Measurements from ENCODE around the gene SLC16A4.
"Not testable (repeated sequence)": the region's sequence is repeated elsewhere in the genome, so short reads cannot be mapped to it uniquely, and the experiment has no call there.

SLC16A4 gene

DNA sequence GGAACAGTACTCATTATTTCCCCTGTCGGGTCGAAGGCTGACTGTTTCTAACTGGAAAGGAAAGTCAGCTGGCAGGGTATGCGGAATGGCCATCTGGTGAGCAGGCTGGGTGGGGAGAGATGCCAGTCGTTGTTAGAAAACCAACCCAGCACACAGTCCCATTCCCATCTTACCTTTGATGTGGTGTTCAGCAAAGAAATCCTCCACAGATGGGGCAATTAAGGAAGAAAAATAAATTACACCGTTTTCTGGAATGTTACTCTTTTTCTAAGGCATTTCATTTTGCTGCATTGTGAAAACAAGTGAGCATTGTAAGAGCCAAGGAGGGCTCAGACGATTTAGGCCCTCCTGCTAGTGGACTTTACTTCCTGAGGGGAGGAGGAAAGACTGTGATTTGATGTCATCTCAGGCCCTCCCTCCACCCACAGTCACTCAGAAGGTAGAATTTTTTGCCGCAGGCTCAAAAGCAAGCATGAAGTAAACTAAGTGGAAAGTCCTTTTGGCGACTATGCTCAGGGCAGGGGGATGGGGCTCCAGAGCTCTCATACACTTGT lies at the start of gene SLC16A4:
SLC16A4 (minus strand) TSS at position 335 of the 554 bp plus-strand sequence. CDS start 1,703 bp downstream, outside the sequence.
- H3K4me1 Mint-ChIP-seq = no peaks in the 10 kb centered on the region
- no peaks in the 10 kb centered on the region for H3K27me3 Mint-ChIP-seq
- H3K9me3 Mint-ChIP-seq = no peaks in the 10 kb centered on the region
- H3K4me3 Mint-ChIP-seq = no peak within 1 kb of the TSS
- peaks cover 11% of the 10 kb centered on the region for H3K36me3 Mint-ChIP-seq
- no peak within 1 kb of the TSS for H3K27ac Mint-ChIP-seq

DNA sequence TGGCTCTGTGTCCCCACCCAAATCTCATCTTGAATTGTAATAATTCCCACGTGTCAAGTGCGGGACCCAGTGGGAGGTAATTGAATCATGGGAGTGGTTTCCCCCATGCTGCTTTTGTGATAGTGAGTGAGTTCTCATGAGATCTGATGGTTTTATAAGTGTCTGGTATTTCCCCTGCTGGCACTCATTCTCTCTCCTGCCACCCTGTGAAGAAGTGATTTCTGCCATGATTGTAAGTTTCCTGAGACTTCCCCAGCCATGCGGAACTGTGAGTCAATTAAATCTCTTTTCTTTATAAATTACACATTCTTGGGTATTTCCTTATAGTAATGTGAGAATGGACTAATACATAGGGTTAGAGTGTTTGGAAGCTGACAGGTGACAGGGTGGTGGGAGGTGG lies 49.0 kb upstream of the SLC16A4 start:
- H3K9me3 Mint-ChIP-seq, H3K27me3 Mint-ChIP-seq, H3K27ac Mint-ChIP-seq, H3K4me1 Mint-ChIP-seq, H3K36me3 Mint-ChIP-seq, H3K4me3 Mint-ChIP-seq: not testable (repeated sequence)

DNA sequence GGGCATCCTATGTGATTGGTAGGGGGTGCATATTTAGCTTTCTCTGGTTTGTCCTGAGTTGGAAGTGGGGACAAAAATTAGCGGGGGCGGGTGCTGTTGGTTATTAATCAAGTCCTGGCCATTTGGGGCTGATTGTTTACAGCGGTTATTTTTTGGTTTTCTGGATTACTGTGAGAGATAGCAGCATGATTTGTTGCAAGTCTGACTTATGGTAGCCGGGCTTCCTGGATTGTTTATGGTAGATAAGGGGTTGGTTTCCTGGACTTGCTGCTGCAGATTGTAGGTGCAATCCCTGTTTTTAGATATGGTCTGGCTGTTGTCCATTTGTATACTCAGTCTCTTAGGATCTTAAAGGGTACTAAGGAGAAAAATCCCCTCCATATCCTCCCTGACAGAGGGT lies 48.1 kb upstream of the SLC16A4 start:
- no peak overlapping the region for H3K4me3 Mint-ChIP-seq
- no peaks in the 10 kb centered on the region for H3K27me3 Mint-ChIP-seq
- no peaks in the 10 kb centered on the region for H3K4me1 Mint-ChIP-seq
- H3K27ac Mint-ChIP-seq = no peak overlapping the region
- H3K36me3 Mint-ChIP-seq = no peaks in the 10 kb centered on the region
- no peaks in the 10 kb centered on the region for H3K9me3 Mint-ChIP-seq

DNA sequence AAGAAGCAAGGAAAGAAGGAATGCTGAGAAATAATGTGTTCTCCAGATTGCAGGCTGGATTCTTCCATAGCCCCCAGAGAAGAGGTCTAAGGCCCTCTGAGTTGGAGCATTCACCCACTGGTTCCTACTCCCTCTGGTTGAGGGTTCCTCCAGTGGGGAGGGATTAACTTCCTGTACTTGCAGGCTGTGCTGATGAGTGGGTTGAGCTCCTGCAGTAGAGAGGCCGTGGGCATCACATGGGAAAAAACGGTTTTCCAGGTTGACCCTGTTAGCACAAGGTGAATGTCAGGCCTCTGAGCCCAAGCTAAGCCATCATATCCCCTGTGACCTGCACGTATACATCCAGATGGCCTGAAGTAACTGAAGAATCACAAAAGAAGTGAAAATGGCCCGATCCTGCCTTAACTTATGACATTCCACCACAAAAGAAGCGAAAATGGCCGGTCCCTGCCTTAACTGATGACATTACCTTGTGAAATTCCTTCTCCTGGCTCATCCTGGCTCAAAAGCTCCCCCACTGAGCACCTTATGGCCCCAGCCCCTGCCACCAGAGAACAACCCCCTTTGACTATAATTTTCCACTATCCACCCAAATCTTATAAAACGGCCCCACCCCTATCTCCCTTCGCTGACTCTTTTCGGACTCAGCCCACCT lies 46.9 kb upstream of the SLC16A4 start:
- H3K4me1 Mint-ChIP-seq, H3K9me3 Mint-ChIP-seq, H3K36me3 Mint-ChIP-seq, H3K27me3 Mint-ChIP-seq, H3K4me3 Mint-ChIP-seq, H3K27ac Mint-ChIP-seq: not testable (repeated sequence)

DNA sequence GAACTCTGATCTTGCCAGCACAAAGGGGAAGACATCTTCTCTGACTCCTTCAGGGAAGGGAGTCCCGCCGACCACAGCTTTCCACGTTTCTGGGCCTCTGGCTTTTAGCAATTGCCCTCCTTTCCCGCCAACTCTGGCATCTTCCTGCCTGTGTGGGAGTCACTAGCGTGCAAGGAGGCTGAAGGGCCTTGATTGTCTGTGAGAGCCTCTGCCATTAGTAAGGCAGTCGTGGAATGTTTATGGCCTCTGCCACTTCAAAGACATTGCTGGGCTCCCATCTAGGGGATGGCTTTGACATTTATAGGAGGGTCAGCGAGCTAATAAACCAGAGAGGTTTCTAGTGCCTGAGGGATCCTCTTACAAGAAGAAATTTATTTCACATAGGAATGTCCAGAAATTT lies 45.8 kb upstream of the SLC16A4 start:
- Mint-ChIP-seq H3K4me3 (no peak overlapping the region), H3K27me3 (no peaks in the 10 kb centered on the region), H3K9me3 (no peaks in the 10 kb centered on the region), H3K36me3 (no peaks in the 10 kb centered on the region), H3K27ac (no peak overlapping the region), H3K4me1 (no peaks in the 10 kb centered on the region)

DNA sequence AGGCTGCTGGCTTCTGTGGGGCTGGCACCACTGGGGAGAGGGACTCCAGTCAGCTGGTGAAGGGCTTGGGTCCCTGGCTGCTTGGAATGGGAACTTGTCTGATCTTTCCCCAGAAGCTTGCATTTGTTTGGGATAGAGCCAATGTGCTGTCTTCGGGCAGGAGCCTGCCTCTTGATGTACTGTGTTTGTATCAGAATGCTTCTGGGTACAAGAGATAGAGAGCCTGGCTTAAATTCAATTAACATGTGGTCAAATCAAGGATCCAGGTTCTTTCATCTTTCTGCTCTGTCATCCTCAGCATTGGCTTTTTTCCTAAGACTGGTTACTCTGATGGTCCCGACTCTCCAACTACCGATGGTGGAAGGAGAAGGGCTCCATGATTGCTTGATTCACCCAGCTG lies 44.1 kb upstream of the SLC16A4 start:
- Mint-ChIP-seq H3K9me3 (no peaks in the 10 kb centered on the region), H3K27ac (no peak overlapping the region), H3K4me1 (no peaks in the 10 kb centered on the region), H3K4me3 (no peak overlapping the region), H3K36me3 (no peaks in the 10 kb centered on the region), H3K27me3 (no peaks in the 10 kb centered on the region)

DNA sequence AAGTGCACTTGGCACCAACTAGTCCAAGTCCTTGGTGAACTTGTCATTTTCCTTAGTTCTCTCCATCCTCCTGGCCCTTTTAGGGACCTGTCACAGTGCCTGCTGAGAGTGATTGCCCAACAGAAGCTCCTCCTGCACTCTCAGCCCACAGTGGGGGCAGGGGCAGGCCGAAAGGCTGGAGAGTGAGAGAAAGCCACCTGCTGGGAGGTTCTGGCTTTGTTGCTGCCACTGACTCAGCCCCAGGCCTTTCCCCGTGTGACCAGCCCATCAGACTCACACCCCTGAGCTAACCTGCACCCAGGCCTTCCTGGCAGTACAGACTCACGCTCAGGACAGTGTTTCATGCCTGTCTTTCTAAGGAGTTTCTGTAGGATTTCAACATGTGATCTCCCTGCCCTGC lies 43.0 kb upstream of the SLC16A4 start:
- no peak overlapping the region for H3K4me3 Mint-ChIP-seq
- H3K36me3 Mint-ChIP-seq = no peaks in the 10 kb centered on the region
- H3K27ac Mint-ChIP-seq = no peak overlapping the region
- H3K9me3 Mint-ChIP-seq = no peaks in the 10 kb centered on the region
- no peaks in the 10 kb centered on the region for H3K4me1 Mint-ChIP-seq
- no peaks in the 10 kb centered on the region for H3K27me3 Mint-ChIP-seq

DNA sequence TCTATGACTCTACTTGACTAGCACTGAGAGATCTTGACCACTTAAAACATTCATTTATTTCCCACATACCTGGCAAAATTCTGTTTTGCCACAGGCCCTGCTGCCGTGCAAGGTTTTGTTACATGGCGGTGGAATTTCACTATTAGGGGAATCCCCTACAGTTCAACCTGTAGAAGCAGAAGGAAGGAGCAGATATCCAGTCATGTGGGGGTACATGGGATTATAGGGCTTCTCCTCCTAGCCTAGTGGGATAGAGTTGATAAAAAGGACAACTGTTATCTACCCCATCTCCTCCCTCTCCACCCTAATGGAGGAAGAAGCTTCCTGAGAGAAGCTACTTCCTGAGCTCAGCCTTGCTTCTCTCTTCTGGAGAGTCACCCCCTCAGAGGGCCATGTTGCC lies 42.4 kb upstream of the SLC16A4 start:
- no peaks in the 10 kb centered on the region for H3K36me3 Mint-ChIP-seq
- H3K27me3 Mint-ChIP-seq = no peaks in the 10 kb centered on the region
- no peak overlapping the region for H3K4me3 Mint-ChIP-seq
- no peak overlapping the region for H3K27ac Mint-ChIP-seq
- no peaks in the 10 kb centered on the region for H3K4me1 Mint-ChIP-seq
- H3K9me3 Mint-ChIP-seq = no peaks in the 10 kb centered on the region

DNA sequence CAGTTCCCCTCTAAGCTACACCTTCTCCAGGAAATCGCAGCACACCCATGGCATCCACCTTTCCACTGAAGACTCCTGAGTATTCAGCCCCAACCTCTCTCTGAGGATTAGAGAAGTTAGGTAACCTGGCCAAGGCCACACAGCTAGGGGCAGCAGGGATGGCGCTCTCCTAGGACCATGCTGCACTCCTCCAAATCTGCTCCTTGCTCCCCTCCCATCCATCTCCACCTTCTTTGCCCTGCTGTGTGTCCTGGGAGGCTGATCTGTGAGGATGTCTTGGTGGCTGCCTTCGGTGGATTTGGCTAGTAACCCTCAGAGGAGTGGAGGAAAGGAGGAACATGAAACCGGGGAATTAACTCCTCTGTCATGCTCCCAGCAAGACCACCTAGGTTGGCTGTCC lies 40.1 kb upstream of the SLC16A4 start:
- Mint-ChIP-seq H3K4me1 (no peaks in the 10 kb centered on the region), H3K27ac (no peak overlapping the region), H3K9me3 (no peaks in the 10 kb centered on the region), H3K27me3 (no peaks in the 10 kb centered on the region), H3K4me3 (no peak overlapping the region), H3K36me3 (no peaks in the 10 kb centered on the region)

DNA sequence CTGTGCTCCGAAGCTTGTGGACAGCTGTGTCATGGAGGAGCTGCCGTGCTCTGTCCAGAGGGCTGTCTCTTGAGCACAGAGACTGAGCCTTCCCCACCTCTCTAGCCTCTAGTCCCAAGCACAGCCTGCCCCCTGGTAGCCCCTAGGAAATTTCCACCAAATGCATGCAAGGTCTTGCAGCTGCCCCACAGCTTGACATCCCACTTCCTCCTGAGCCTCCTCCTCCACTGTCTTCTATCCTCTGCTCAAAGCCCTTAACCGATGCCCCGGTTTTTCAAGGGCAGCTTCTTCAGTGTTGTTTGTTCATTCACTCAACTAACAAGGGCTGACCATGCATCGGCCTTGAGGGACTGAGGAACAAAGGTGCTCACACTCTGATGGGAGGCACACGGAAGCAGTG lies 39.5 kb upstream of the SLC16A4 start:
- no peaks in the 10 kb centered on the region for H3K4me1 Mint-ChIP-seq
- no peaks in the 10 kb centered on the region for H3K27me3 Mint-ChIP-seq
- H3K27ac Mint-ChIP-seq = no peak overlapping the region
- no peaks in the 10 kb centered on the region for H3K36me3 Mint-ChIP-seq
- no peaks in the 10 kb centered on the region for H3K9me3 Mint-ChIP-seq
- no peak overlapping the region for H3K4me3 Mint-ChIP-seq

DNA sequence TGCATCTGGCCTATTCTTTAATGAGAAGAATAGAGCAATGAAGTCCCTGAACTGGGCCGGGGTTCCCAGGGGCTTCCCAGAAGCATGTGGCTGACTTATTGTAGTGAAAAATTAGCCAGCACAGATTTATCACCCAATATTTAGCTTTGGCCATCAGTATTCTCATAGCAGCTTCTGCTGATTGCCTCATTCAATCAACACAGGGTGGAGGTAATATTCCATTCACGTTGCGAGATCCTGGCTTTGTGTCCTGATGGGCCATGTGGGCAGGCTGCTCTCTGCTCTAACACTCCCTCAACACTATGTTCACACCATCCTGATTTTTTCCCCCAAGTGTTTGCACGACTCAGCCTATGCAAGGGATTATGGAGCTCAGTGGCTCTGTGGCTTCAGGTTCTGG lies 38.1 kb upstream of the SLC16A4 start:
- Mint-ChIP-seq H3K27me3 (no peaks in the 10 kb centered on the region), H3K36me3 (no peaks in the 10 kb centered on the region), H3K9me3 (no peaks in the 10 kb centered on the region), H3K4me1 (no peaks in the 10 kb centered on the region), H3K4me3 (no peak overlapping the region), H3K27ac (no peak overlapping the region)

DNA sequence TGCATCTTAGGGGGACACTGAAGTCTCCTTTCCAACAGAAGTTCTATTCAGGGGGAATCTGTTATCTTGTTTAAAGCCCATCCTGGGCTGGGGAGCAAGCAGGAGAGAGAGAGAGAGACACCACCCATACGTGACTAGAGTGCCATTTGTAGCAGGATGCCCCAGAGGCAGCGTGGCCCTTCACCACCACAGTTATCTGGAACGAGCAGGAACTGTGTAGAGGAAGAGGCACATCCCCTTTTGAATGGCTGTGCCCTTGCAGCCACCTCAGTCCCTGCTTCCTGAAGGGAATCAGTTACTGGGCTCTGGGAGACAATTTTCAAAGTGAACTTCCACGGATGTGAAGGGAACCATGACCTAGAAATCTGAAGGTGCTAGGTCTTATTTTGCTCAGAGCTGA lies 36.0 kb upstream of the SLC16A4 start:
- no peaks in the 10 kb centered on the region for H3K27me3 Mint-ChIP-seq
- H3K27ac Mint-ChIP-seq = no peak overlapping the region
- no peak overlapping the region for H3K4me3 Mint-ChIP-seq
- H3K9me3 Mint-ChIP-seq = no peaks in the 10 kb centered on the region
- no peaks in the 10 kb centered on the region for H3K4me1 Mint-ChIP-seq
- H3K36me3 Mint-ChIP-seq = no peaks in the 10 kb centered on the region

DNA sequence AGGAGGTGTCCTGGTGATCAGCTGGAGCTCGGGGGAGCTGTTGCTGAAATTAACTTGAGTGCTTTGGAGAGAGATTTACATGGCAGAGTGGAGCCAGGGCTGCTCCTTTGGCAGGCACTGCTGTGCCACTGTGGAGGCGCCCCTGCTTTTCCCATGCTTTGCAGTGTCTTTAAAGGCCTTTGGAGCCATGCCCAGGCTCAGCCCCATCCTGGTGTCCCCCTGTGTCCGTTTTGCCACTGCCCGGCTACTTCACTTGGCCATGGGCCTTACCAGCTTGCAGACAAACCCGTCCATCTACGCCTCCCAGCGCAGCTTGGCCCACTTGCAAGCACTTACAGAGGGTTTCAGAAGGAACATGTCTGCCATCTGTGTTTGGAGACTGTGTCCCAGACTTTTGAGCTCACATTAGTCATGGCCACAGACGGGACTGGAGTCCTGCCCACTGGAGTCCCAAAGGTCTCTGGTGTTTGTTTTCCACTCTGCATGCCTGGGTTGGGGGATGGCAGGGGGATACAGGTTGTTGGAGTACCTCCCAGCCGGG lies 34.9 kb upstream of the SLC16A4 start:
- Mint-ChIP-seq H3K27me3 (no peaks in the 10 kb centered on the region), H3K9me3 (no peaks in the 10 kb centered on the region), H3K36me3 (no peaks in the 10 kb centered on the region), H3K27ac (no peak overlapping the region), H3K4me3 (no peak overlapping the region), H3K4me1 (no peaks in the 10 kb centered on the region)

DNA sequence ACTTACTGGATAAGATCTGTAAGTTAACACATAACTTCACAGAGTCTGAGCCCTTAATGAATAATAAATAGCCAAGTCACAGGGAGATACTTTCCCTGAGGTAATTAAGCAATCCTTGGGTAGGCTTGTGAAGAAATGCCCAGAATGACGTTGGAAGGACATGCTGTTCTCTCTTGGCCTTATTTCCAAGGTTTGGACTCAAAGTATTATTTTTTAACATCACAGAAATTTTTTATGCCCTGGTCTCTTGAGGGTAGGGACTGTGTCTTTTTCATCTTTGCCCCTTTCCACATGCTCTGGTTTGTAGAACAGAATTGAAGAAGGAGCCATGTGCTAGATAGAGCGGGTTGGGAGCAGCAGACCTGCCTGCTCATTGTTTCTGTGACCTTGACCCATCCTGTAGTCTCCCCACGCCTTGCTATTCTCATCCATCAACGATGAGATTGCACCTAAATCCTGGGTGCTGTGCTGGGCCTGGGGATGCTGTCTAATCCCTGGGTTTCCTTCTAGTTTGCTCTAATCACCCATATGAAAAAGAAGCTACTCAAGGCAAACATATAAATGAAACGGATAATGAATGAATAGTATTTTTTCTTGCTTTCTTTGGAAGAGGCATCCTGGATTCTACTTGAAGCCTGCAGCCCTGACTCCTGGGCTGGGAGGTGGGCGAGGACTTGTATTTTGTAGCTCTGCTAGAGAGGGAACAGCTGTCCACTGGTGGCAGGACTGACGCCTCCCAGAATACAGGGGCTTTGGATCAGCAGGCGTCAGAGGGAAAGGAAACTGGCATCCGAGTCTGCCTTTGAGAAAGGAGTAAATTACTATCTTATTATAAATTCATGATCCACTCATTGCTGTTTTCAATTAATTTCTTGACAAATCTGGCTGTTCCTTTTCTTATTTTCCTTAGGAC lies 34.1 kb upstream of the SLC16A4 start:
- no peaks in the 10 kb centered on the region for H3K36me3 Mint-ChIP-seq
- H3K27ac Mint-ChIP-seq = no peak overlapping the region
- H3K9me3 Mint-ChIP-seq = no peaks in the 10 kb centered on the region
- no peaks in the 10 kb centered on the region for H3K4me1 Mint-ChIP-seq
- H3K27me3 Mint-ChIP-seq = no peaks in the 10 kb centered on the region
- H3K4me3 Mint-ChIP-seq = no peak overlapping the region

DNA sequence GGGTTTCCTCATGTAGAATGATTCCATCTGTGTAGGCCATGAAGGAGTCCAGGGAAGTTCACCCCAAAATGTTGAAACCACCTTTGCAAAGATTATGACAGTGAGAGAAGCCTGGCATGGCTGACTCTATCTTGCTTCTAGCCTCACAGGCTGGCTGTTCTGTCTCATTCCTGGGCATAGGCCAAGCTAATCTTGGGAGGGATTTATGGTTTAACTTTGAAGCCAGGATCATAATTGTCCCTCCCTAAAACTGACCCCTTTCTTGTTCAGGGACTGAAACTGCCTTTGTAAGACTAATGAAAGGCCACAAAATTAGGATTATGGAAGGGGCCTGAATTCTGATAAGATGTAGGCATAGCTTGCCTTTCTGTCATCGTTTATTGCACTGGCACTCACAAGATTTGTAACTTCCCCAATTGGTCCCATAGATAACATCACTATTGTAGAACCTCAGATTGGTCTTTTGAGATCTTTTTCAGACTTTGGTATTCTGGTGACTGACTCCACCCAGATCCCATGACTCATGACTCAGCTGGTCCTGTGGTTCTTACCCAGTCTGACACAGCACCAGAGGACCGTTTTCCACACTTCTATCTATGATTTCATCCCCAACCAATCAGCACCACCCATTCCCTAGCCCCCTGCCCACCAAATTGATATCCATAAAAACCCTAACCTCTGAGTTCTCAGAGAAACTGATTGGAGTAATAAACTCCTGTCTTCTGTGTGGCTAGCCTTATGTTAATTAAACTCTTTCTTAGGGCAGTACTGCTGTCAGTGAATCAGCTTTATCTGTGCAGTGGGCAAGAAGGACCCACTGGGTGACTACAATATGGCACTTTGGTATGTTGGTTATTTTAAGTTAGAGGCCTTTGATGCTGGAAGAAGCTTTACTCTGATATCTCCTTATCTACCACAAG lies 30.3 kb upstream of the SLC16A4 start:
- H3K36me3 Mint-ChIP-seq = no peaks in the 10 kb centered on the region
- no peak overlapping the region for H3K4me3 Mint-ChIP-seq
- H3K4me1 Mint-ChIP-seq = no peaks in the 10 kb centered on the region
- no peaks in the 10 kb centered on the region for H3K9me3 Mint-ChIP-seq
- H3K27me3 Mint-ChIP-seq = no peaks in the 10 kb centered on the region
- H3K27ac Mint-ChIP-seq = no peak overlapping the region
